GM12892 (cell line): ENCODE measurements around the gene REEP2.

ENCODE experiments used
- POLR2A ChIP-seq: IDR thresholded peaks from 2 replicates; pipeline ENCODE4 v1.6.1; 2011; ENCODE audit warnings: low read depth, low read length, control low read depth
- POLR2AphosphoS5 ChIP-seq: IDR thresholded peaks from 2 replicates; pipeline ENCODE4 v1.6.1; 2011; ENCODE audit warnings: low read depth, low read length, control low read depth

DNA sequence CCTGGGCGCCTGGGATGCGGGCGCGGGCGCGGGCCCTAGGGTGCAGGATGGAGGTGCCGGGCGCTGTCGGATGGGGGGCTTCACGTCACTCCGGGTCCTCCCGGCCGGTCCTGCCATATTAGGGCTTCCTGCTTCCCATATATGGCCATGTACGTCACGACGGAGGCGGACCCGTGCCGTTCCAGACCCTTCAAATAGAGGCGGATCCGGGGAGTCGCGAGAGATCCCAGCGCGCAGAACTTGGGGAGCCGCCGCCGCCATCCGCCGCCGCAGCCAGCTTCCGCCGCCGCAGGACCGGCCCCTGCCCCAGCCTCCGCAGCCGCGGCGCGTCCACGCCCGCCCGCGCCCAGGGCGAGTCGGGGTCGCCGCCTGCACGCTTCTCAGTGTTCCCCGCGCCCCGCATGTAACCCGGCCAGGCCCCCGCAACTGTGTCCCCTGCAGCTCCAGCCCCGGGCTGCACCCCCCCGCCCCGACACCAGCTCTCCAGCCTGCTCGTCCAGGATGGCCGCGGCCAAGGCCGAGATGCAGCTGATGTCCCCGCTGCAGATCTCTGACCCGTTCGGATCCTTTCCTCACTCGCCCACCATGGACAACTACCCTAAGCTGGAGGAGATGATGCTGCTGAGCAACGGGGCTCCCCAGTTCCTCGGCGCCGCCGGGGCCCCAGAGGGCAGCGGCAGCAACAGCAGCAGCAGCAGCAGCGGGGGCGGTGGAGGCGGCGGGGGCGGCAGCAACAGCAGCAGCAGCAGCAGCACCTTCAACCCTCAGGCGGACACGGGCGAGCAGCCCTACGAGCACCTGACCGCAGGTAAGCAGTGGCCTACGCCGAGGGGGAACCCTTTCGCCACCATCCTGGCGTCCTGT lies 26.6 kb downstream of the REEP2 start, which contains the start of gene EGR1:
- TF ChIP-seq POLR2A (peak; percentile 96), POLR2AphosphoS5 (peak; percentile 94)
